Activated CD4-positive, alpha-beta T cell treated with anti-CD3 and anti-CD28 coated beads for 1 hour (primary cell): ENCODE measurements around the gene GSN.

Experiments
- DNase-seq: peaks from one replicate; pipeline ENCODE4 v3.0.0-alpha.2; 2020

Gene GSN

DNA sequence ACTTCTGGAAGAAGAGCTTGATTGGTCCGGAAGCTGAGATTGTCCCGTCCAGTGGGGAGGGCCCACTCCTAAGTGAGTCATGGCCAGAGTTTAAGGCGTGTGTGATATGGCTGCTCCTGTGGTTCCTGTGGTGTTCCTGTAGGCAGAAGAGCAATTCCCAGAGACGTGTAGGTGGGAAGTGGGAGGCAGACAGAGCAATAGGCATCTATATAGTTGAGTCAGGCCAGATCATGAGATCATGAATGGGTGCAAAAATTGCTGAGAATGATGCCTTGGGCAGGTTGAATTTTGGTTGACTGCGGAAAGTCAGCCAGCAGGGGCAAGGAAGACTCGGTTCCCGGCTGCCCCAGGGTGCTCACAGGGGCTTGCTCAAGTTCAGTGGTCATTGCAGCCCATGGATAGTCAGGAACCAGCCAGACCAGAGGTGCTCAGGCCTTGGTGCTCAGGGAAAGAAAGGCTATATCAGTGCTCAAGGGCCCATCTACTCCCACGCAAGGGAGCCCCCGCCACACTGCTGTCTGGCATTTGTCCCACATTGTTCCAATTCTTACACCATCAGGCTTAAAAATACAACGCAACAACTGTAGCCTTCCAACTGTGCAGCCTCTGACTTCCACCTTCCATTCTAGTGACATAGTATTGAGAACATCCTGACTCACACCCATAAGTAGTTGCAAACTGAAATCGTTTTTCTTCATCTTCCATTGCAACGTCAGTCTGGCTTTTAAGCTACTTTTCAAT lies 21.0 kb upstream of the GSN start:
- DNase-seq, result no peak

DNA sequence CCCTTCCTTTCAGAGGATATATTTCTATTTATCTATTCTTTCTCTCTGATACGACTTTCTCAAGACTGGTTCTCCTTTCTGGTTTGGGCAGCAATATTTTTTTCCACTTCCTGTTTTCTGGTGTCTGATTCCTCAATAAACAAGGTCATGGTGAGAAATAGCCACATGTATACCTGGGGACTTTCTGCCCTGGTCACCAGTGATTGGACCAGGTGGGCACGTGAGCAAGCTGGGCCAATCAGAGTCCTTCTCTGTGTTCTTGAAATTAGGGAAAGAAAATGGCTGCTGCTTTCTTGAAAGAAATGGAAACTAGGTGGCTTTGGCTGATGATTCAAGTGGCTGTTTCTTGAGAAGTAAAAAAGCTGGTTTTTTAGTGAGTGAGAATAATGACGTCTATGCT lies 18.4 kb upstream of the GSN start:
- DNase-seq, result no peak

DNA sequence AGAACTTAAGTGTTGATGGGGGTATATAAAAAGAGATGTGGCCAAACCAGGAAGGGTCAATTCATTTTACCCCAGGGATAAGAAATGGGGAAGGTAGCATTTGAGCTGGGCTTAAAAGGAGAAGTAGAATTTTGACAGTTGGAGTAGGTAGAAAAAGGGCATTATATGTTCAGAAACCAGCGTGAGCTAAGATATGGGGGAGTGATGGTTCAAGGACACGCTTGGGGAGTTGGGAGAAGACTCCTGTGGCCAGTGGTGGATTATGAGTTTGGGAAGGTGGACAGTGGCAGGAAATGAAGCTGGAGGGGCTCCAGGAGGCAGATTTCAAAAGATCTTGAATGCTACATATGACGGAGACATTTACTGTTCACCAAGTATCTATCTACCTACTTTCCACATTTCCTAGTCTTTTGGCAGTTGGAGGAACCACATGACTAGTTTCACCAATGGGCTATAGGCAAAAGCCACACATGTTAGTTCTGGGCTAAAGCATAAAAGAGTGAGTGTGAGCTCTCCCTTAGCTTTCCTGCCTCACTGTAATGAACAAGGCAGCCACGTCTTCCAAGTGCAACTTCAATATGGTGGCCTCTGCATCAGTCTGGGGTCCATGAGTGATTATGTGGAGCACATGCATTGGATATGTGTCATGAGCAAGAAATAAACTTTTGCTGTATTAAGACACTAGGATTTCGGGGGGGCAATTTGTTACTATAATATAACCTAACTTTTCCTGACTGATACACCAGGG lies 15.7 kb upstream of the GSN start:
- no peak for DNase-seq

DNA sequence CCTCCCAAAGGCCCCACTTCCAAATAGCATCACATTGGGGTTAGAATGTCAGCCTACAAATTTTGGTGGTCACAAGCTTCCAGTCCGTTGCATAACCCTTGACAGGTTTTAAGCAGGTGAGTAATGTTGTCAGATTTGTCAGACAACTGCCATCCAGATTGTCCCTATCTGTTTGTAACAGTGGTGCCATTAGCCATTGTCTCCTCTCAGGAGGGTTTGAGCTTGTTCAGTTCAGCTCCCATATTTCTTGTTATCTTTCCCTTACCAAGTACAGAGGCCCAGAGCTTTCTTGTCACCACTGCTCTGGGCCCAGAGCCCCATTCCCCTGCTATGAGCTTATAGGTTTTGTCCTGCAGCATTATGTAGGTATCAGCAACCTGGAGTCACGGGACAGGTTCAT lies 14.8 kb upstream of the GSN start:
- no peak for DNase-seq

DNA sequence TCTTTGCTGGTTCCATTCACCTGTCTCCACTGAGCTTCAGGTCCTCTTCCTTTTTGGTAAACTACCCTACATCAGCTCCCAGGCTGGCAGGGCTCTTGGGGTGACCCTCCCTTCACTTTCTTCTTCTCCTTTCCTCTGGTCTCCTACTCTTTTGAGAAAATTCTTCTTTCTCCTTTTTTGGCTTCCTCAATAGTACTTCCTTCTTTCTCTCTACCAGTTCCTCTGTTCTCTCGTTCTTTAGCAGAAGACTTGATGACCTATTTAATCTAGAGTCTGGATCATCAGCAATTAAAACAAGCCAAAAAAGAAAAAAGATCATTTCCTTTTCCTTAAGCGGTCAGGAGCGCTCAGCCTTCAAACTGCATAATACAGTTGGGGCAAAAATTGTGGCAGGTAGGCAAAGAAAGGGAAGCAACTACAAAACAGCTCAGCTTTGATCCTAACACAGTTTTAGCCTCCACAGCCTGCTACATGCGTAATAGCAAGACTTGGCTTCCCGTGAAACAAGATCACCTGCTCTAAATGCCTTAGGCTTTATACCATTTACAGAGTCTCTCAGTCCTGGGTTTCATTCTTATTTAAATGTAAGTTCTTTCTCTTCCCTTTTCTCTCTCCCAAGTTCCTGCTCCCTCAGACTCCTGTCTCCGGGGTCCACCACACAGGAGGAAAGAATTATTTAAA lies 14.0 kb upstream of the GSN start:
- no peak for DNase-seq

DNA sequence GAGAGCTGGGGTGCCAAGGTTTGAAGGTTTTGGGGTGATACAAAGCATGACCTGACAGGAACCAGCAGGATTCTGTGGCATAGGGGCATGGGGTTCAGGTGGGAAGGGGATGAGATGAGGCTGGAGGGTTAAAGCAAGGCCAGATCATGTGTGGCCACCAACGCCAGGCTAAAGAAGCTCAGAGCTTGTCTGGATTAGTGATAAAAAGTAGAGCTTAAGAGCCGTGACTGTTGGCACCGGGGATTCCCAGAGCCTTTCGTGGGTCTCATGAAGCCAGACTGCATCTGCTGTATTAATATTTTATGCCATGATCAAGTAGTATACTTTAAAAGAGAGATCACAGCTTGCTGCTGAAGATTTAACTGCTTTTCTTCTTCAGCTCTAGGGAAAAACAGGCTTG lies 8.5 kb upstream of the GSN start:
- DNase-seq, result no peak

DNA sequence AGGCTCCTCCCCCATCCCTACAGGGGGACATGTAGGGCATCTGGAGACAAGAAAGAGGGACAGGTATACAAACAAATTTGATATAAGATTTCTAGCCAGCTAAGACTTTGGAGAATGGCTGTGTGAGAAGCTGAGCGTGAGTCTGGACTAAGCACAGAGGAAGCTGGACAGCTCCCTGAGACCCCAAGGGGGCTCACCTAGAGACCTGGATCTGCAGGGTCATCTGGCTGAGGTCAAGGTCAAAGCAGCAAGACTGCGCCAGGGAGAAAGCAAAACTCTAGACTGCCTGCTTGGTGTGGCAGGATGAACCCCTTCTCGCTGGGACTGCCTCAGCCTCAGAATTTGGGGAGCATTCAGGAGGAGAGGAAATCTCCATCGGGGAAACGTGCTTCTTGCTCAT lies 8.0 kb upstream of the GSN start:
- DNase-seq, result no peak

DNA sequence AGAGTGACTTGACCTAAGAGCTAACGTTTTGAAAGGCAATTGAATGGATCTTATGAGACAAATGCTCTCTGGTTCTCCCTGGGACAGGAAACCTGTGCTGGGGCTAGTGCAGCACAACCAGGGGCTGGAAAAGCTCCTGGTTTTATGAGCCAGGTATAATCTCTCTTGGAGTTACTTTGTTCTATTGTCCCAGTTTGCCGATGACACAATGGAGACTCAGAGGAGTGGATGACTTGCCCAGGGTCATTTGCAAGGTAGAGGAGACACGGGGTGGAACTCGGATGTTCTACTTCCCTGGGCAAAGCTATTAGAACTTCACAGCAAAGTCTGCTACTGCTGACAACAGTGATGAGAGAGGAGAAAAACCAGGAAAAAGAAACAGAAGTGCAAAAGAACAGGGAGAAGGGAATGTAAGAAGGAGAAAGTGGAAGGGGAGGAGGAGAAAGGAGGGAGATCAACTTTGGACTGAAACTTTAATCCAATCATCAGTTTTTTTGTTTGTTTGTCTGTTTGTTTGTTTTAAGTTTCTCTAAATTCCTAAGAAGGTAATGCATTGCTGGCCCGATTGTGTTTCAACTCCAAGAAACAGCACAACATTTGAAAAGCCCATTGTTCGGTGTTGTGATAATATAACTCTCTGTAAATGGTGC lies 7.4 kb upstream of the GSN start:
- no peak for DNase-seq

DNA sequence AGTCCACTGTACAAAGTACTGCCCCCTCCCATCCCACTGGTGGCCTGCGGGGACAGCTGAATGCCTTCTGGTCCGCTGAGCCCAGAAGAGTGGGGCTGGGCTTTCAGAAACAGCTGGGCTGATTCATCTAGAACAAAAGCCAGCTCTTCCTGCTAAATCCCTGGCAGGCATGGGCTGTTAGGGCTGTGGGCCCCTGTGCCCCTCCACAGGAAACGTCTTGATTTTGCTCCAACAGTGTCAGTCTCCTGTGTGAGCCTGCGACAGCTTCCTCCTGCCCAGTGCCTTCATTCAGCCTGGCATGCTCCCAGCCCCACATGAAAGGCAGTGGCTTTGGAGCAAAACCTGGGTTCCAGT lies 6.9 kb upstream of the GSN start:
- DNase-seq, result no peak

DNA sequence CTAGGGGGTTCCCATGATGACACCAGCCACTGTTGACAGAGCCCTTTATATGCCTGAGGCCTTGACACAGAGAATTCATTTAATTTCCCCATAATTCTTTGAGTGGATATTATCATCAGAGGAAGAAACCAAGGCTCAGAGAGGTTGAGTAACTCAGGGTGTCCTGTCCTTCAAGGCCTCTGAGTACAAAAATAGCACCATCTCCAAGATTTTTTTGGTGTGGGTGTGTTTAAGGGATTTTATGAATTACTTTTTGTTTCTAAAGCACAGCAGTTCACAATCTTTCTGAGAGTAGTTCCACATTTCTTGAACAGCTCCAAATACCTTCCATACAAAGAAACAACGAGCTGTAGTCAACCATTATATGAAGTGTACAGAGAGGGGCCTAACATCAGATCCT lies 6.2 kb upstream of the GSN start:
- no peak for DNase-seq

DNA sequence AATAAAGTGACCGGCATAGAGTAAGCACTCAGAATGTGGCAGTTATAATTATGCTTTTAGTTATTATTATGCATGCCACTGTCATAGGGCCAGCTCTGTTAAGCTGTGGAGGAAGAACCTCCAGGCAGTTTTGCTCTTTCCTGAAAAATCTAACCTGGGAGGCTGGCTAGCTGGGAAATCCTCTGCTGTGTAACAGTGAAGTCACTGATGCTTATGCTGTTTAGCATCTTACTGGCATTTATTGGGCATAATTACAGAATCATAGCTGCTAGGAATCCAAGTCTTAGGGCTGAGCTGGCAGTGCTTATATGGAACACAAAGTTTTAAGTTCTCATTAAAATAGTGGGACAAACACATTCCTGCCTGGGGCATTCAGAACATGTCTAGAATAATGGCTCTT lies 5.5 kb upstream of the GSN start:
- no peak for DNase-seq

DNA sequence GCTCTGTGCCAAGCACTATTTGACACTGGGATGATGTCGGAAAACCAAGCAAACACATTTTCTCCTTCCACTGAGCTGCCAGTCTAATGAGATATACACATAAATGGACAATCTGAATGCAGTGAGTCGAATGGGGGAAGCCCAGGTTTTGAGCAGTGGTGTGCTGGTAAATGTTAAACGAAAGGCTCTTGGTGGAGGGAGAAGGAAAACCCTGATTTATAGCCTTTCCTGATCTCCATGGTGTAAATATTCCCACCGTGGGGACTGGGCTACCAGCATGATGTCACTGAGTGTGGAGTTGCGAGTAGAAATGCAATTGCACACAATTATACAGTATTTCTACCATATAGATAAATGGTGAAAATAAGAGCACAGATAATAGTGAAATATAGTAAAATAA lies 5.0 kb upstream of the GSN start:
- no peak for DNase-seq

DNA sequence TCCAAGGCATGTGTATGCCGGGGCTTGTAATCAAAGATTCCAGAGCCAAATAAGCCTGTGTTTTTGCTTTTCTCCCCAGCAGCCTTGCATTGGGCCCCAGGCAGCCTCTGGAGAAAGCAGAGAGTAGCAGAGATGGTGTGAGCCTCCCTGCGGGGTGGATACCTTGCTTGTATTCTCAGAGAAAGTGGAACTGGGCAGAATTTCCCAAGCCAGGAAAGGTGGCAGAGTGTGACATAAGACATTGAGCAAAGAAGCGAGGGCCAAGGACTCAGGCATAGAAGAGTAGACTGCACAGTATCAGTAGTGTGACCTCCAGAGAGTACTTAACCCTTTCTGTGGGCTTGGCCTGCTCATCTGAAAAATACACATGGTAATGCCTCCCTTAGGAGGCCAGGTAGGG lies 1.6 kb upstream of the GSN start:
- no peak for DNase-seq

DNA sequence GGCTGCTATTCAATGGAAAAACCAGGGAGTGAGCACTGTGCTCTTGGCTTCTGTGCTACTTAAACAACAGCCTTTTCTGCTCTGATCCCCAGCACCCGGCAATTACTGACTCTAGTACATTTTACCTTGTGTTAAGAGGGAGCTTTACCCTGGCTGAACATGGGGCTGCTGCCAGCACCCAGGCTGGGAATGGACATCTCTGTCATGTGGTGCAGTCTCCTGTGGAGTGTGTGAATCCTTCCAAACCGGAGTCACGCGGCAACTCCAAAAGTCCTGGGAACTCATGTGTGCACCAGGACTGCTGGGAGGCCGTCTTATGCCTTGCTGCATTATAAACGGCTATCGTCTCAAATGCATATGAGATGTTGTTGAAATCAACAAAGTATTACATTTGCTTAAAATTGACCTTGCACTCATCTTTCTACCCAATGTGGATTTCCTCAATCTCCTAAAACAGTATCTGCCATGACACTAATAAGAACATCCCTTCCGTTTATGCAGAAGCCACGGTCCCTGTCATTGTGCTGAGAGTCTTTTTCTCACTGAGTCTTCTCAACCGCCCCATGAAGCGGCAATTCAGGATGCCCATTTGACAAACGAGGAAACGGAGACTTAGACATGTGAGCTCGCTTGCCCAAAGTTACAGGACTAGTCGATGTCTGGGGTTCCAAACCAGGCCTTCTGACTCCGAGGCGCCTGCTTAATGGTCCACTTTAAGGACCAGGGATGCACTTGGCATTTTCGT lies 884 bp upstream of the GSN start:
- no peak for DNase-seq

DNA sequence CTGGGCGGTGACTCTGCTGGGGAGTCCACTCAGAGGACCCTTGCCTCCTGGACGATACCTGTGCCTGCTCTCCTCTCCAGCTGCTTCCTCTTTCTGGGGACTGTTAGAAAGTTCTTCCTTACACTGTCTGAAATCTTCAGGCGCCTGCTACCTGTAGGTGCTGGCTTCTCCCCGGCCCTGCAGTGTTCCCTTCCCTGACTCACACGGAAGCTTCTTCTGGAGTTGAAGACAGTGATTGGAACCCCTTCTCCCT lies 562 bp downstream of the GSN start:
- no peak for DNase-seq

DNA sequence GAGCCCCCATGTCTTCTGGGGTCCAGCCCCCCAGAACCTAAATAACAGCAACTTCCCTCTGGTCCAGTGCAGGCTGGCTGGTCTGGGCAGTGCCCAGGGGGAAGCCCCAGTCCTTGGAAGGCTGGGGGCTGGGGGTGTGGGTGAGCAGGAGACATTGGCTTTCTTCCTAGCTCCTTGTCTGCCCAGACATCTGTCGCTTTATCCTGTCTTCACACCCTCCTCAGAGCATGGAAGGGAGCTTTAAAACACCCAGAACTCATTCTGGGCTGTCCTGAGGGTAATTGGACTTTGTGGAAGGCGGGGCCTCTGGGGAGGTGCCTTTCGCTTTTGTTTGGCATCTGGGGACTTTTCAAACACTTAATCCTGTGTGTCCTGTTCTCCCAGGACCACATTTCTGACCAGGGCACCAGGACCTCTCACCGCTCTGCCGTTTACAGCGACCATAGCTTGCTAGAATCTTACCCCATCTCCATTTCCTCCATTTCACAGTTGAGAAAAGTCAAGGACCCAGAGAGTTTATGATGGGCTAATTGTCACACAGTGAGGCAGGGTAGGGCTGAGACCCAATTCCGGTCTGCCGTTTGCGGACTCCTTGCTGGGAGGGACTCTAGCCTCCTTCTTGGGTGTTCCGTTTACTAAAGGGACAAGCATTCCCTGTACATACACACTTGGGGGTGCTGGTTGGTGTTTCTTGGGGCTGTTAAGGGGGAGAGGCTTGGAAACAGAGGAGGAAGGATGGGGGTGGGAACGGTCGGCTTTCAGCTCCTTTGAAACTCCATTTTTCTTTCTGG lies 1.1 kb downstream of the GSN start:
- no peak for DNase-seq

DNA sequence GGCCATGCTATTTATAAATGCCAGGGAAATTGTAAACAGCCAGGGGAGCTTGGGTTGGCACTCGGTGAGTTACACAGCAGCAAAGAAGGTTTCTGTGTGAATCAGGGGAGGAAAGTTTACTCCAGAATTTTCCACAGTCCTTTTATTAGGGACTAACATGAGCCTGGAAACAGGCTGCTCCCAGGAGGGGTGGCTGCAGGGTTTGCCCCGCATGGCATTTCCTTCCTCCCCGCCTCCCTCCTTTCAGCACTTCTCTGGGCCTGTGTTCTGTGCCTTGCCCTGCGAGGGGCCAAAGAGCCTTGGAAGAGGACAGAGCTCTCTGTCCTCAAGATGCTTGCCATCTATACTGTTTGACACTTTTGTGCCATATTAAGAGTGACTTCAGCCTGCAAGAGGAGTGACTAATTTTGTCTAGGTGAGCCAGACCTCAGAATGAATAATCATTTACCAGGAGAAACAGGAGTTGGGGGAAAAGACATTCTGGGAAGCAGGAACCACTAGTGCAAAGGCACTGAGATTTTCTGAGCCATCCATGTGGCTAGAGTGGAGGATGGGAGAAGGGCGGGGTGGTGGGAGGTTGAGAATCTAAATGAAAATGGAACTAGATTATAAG lies 1.8 kb downstream of the GSN start:
- DNase-seq, result no peak

DNA sequence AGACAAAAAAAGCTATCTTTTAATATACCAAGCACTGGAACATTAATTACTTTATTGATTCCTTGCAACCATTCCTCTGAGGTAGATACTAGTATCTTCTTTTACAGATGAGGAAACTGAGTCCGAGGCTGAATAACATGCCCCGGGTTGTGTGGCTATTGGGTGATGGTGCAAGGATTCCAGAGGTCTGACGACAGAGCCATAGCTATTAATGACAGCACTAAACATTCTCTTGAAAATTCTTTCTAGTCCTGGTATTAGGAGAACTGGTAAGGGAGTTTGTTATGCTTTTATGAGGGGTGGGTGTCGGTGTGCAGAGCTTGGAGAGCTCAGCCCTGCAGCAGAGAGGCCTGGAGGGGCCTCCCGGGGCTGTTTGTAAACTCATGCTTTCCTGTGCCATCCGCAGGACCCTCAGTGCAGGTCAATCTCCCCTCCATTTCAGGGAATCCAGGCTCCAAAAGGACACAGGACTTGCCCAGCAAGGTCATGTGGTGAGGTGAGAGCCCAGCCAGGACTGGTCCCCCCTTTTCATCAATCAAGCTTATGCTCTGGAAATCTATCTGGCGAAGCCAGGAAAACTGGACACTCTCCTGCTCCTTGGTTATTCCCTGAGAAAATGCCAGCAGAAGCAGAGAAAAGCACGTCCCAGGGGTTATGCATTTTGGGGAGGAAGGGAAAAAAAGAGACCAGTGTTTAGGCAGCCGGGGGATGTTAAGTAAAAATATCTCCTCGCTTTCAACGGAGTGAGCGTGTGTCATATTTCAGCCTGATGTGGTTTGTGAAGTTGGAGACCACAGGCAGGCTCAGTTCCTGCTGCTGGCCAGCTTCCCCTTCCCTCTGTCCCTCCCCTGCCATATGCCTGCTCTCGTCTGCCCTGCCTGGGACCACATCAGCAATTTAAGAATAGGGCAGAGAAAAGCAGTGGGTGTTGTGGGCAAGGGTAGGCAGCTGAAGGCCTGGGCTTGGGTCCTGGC lies 3.7 kb downstream of the GSN start:
- no peak for DNase-seq

DNA sequence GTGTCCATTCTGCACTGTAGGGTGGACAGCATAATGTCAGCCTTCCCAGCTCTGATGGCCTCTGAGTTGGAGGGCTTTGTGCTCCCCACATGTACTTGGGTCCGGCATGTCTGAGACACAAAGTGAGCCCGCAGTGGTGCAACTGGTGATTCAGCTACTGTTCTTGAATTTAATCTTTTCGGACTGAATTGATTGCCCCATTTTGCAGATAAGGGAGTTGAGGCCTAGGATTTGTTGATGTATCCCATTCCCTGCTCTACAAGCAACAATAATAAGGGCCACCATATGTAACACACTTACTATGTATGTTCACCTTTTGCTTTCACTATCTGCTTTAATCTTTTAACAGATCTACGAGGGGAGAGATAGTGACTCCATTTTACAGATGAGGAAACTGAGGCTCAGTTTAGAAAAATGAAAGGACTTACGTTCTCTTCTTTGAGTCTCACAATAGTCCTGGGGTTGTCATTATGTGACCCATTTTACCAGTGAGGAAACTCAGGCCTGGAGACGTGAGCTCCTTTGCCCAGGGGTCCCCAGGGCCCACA lies 4.5 kb downstream of the GSN start:
- no peak for DNase-seq

DNA sequence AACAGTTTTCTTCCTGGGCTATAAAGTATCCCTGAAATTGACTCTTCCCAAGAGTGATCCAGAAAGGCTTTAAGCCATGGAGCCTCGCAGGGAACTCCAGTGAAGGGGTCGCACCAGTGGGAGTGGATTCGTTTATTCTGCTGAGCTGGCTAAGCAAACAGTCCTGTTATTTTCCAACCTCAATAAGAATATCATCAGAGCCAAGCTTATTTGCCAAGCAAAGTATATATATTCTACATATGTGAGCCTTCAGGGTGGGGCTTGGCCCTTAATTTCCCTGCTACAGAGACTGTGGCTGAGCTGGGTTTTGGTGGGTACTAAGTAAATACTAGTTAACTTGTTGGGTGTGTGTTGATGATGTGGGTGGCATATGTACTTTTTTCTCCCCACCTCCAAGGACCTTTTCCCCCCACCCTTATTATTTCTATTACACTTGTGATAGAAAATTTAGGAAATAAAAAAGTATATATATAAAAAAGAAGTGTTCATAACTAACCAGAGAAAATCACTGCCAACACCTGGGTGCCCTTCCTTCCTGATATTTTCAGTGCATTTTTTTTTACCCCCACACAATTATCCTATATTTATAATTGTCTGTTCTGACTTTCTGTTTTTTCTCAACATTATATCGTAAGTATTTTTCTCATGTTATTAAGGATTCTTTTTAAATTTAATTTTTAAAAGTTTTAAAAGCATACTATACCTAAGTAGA lies 5.3 kb downstream of the GSN start:
- no peak for DNase-seq
